ENCODE results near the gene NIFK.
"Not testable (repeated sequence)": the region's sequence is repeated elsewhere in the genome, so short reads cannot be mapped to it uniquely, and the experiment has no call there.

NIFK gene

GRCh38 chr2:121690572-121690971 lies 46.1 kb downstream of the NIFK start:
- not testable (repeated sequence) for DNase-seq

GRCh38 chr2:121690095-121690494 lies 46.6 kb downstream of the NIFK start:
- no peak for DNase-seq

GRCh38 chr2:121689356-121689755 lies 47.3 kb downstream of the NIFK start:
- DNase-seq = no peak

GRCh38 chr2:121688820-121689219 lies 47.9 kb downstream of the NIFK start:
- no peak for DNase-seq

- no peak for DNase-seq
Measured at GRCh38 chr2:121686902-121687301, 49.8 kb downstream of the NIFK start.

GRCh38 chr2:121686218-121686617 lies 50.5 kb downstream of the NIFK start:
- no peak for DNase-seq

GRCh38 chr2:121682396-121683298 lies 54.0 kb downstream of the NIFK start:
- no peak for DNase-seq

- DNase-seq = no peak
Measured at GRCh38 chr2:121677855-121678254, 58.8 kb downstream of the NIFK start.

Data from stimulated activated CD8-positive, alpha-beta memory T cell treated with anti-CD3 and anti-CD28 coated beads, Interleukin-4, amount 100 ng/mL, for 48 hours (primary cell).